ENCODE measurements around the gene BRAF. TPM values are rescaled to one million over a fixed set of nuclear protein-coding genes. Genes with fewer than 3 reads are reported as not detected.
"Not testable (repeated sequence)": the region's sequence is repeated elsewhere in the genome, so short reads cannot be mapped to it uniquely, and the experiment has no call there.

Gene BRAF
- total RNA-seq, 1 donor from 2014 or later: 44.6 TPM

- Mint-ChIP-seq H3K27ac (no peak overlapping the region), H3K4me1 (no peaks in the 10 kb centered on the region), H3K9me3 (peaks cover 13% of the 10 kb centered on the region), H3K4me3 (no peak overlapping the region), H3K36me3 (peaks cover 15% of the 10 kb centered on the region), H3K27me3 (ENCODE audit: low read depth) (no peaks in the 10 kb centered on the region)
- no peak for DNase-seq (ENCODE audit: low spot score in 2 of 2, unreplicated experiment in 2 of 2)
- no peak for TF ChIP-seq CTCF (IDR thresholded peaks at IDR 0.05; ENCODE audit: unreplicated experiment)
Measured at GRCh38 chr7:140863184-140863583, 61.5 kb downstream of the BRAF start.

- H3K9me3 Mint-ChIP-seq: no peaks in the 10 kb centered on the region
- H3K36me3 Mint-ChIP-seq: no peaks in the 10 kb centered on the region
- peaks cover 12% of the 10 kb centered on the region for H3K4me1 Mint-ChIP-seq
- DNase-seq (ENCODE audit: low spot score in 2 of 2, unreplicated experiment in 2 of 2): no peak
- no peak overlapping the region for H3K4me3 Mint-ChIP-seq
- H3K27ac Mint-ChIP-seq: no peak overlapping the region
- H3K27me3 Mint-ChIP-seq (ENCODE audit: low read depth): no peaks in the 10 kb centered on the region
- no peak for TF ChIP-seq CTCF (IDR thresholded peaks at IDR 0.05; ENCODE audit: unreplicated experiment)
Measured at GRCh38 chr7:140857048-140857447, 67.7 kb downstream of the BRAF start.

- H3K4me1 Mint-ChIP-seq: peaks cover 4% of the 10 kb centered on the region
- peak overlapping the region; percentile 35 for H3K27ac Mint-ChIP-seq
- TF ChIP-seq CTCF (IDR thresholded peaks at IDR 0.05; ENCODE audit: unreplicated experiment): no peak
- peaks cover 24% of the 10 kb centered on the region for H3K36me3 Mint-ChIP-seq
- no peaks in the 10 kb centered on the region for H3K27me3 Mint-ChIP-seq (ENCODE audit: low read depth)
- no peak overlapping the region for H3K4me3 Mint-ChIP-seq
- H3K9me3 Mint-ChIP-seq: peaks cover 5% of the 10 kb centered on the region
- no peak for DNase-seq (ENCODE audit: low spot score in 2 of 2, unreplicated experiment in 2 of 2)
Measured at GRCh38 chr7:140841166-140841715, 83.5 kb downstream of the BRAF start.

- Mint-ChIP-seq H3K4me3 (no peak overlapping the region), H3K36me3 (peaks cover 29% of the 10 kb centered on the region), H3K27me3 (ENCODE audit: low read depth) (no peaks in the 10 kb centered on the region), H3K9me3 (no peaks in the 10 kb centered on the region), H3K27ac (no peak overlapping the region), H3K4me1 (no peaks in the 10 kb centered on the region)
- no peak for DNase-seq (ENCODE audit: low spot score in 2 of 2, unreplicated experiment in 2 of 2)
- TF ChIP-seq CTCF (IDR thresholded peaks at IDR 0.05; ENCODE audit: unreplicated experiment): no peak
Measured at GRCh38 chr7:140831724-140832123, 93.0 kb downstream of the BRAF start.

- no peaks in the 10 kb centered on the region for H3K27me3 Mint-ChIP-seq (ENCODE audit: low read depth)
- H3K36me3 Mint-ChIP-seq: peaks cover 33% of the 10 kb centered on the region
- H3K4me3 Mint-ChIP-seq: no peak overlapping the region
- H3K4me1 Mint-ChIP-seq: no peaks in the 10 kb centered on the region
- H3K27ac Mint-ChIP-seq: no peak overlapping the region
- no peaks in the 10 kb centered on the region for H3K9me3 Mint-ChIP-seq
- DNase-seq (ENCODE audit: low spot score in 2 of 2, unreplicated experiment in 2 of 2): no peak
- TF ChIP-seq CTCF (IDR thresholded peaks at IDR 0.05; ENCODE audit: unreplicated experiment): no peak
Measured at GRCh38 chr7:140829720-140830119, 95.0 kb downstream of the BRAF start.

- no peak for DNase-seq (ENCODE audit: low spot score in 2 of 2, unreplicated experiment in 2 of 2)
- no peak overlapping the region for H3K4me3 Mint-ChIP-seq
- peaks cover 8% of the 10 kb centered on the region for H3K9me3 Mint-ChIP-seq
- no peaks in the 10 kb centered on the region for H3K4me1 Mint-ChIP-seq
- no peak overlapping the region for H3K27ac Mint-ChIP-seq
- H3K27me3 Mint-ChIP-seq (ENCODE audit: low read depth): no peaks in the 10 kb centered on the region
- no peak for TF ChIP-seq CTCF (IDR thresholded peaks at IDR 0.05; ENCODE audit: unreplicated experiment)
- peaks cover 36% of the 10 kb centered on the region for H3K36me3 Mint-ChIP-seq
Measured at GRCh38 chr7:140828741-140829140, 96.0 kb downstream of the BRAF start.

- H3K27me3 Mint-ChIP-seq (ENCODE audit: low read depth); H3K4me3 Mint-ChIP-seq; H3K27ac Mint-ChIP-seq; H3K4me1 Mint-ChIP-seq; DNase-seq (ENCODE audit: low spot score in 2 of 2, unreplicated experiment in 2 of 2): not testable (repeated sequence)
- Mint-ChIP-seq H3K36me3 (peaks cover 30% of the 10 kb centered on the region), H3K9me3 (peaks cover 13% of the 10 kb centered on the region)
Measured at GRCh38 chr7:140817383-140817782, 107.3 kb downstream of the BRAF start.
